Smooth muscle cell of the pulmonary artery (primary cell): Measurements from ENCODE around the gene FES. TPM values are rescaled to one million over a fixed set of nuclear protein-coding genes. Genes with fewer than 3 reads are reported as not detected.

Experiments used
- total RNA-seq: library from RNA; depleted of rRNA; stranded (reverse); fragments of >200 nt; gene quantifications from 2 replicates; pipeline ENCODE4 v1.2.3, GENCODE V29; 2014

FES gene
- 17.4 and 23.2 TPM in 2 replicates for total RNA-seq

DNA sequence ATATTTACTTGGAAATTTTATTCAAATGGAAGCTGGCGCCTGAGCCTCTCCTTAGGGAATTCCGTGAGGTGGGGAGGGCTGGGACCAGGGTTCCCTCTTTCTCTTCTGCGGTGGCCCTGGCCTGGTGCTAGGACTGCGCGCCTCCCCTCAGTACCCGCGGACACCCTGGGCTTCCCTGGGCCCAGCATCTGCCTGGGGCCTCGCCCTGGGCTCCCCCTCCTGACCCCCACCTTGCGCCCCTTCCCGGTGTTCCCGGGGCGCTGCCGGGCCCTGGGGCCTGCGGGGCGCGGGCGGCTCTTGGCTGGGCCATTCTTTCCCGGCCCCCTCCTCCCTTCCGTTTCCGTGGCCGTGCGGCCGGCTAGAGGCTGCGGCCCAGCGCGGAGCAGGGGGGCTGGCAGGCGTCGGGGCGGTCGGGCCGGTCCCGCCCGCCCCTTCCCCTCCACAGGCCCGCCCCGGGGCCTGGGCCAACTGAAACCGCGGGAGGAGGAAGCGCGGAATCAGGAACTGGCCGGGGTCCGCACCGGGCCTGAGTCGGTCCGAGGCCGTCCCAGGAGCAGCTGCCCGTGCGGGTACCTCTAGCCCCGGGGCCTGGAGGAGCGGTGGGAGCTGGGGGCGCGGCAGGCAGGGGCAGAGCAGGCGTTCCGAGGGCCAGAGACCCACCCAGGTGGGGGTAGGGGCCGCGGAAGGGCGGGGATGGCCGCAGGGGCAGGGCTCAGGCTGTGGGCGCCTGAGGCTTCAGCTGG lies at the start of gene FES:
FES (plus strand) TSS at position 529 of the 743 bp plus-strand sequence. CDS start 542 bp downstream, outside the sequence.

DNA sequence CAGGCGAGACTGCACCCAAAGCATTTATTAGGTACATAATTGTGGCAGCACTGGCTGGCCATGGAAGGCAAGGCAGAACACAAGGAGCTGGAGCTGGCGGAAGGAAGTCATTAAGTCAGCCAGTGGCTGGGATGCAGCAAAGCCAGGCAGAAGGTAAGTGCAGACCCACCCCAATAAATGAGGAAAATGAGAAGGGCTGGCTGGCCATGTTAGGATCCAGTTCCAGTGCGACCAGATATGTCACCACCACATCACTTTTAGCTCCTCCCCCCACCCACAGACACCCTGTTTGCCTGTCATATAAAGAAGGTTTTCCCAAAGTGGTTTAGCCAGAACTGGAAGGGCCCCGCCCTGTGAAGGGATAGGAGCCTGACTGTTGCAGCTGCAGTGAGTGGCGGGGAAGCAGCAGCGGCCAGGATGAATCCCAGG lies 16.0 kb upstream of the FES start, which contains the start of gene FURIN:
FURIN (plus strand) TSS at position 328 of the 429 bp plus-strand sequence. CDS start 7,153 bp downstream, outside the sequence.

DNA sequence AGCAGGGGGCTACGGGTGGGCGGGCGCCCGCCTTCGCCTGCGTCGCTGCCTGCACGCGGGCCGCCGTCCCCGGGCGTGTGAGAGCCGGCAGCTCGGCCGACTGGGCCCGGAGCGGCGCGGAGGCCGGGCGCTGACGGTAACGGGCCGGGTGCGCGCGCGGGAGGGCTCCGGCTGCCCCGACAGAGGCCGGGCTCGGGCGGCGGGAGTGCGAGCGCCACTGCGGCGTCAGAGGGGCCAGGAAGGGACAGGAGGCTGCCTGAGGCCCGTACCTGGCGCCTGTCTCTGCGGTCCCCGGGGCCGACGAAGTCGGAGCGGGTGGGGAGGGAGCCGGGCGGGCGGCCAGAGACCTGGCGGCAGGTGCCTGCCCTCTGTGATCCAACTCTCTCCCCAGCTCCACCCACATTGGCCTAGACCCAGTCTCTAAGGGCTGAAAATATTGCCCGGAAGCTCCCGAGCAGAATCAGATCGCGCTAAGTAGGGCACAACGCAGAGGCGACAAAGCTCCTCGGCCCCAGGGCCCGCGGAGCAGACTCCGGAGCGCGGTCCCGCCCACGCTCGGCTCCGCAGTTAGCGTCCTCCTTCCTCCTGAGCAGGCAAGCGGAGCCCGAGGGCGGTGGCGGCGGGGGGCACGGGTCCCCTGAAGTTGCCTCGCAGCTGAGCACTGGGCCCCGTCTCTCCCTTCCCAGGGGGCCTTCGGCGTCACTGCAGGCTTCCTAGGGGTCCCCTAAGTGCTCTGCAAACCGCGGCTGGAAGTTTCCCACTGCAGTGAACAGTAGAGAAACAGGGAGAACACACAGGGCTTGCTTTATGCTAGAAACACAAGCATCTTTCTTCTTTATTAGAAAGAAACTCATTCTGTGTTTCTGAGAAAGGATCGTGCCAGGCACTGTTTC lies 18.8 kb downstream of the FES start, which contains the start of gene MAN2A2:
MAN2A2 (plus strand) TSS at position 463 of the 893 bp plus-strand sequence. CDS start 906 bp downstream, outside the sequence.

DNA sequence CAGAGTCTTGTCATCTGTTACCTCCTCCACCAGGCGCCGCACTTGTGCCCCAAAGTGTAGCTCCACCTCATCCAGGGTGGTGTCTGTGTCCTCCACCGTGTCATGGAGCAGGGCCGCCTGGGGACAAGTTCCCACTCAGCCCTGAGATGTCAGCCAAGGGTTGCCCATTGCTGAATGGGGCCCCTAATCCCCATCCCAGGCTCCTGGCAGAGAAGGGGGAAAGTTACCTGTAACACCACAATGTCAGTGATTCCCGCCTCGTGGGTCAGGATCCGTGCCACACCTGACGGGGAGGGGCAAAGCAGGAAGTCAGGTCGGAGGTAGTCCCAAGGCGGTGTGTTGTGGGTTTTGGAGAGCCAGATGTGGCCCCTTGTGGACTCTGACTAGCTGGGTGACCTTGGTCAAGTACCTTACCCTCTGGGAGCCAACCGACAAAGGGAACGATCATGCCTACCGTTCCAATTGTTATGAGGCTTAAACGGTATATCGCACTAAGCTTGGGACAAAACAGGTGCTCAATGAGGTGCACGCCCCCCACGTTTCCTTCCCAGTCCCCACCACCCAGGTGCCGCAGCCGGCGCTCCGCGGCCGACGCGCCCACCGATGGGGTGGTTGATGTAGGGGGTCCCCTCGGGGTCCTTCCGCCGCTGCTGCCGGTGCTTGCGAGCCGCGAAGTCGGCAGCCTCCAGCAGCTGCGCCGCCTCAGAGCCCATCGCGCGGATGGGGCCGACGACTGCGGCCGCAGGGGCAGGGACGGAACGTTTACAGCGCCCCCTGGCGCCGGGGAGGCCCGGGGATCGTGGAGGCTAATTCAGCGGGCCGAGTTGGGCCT lies 47.7 kb downstream of the FES start, which contains the start of gene HDDC3:
HDDC3 (minus strand) TSS at position 722 of the 832 bp plus-strand sequence; CDS start at position 713, 9 bp downstream.

DNA sequence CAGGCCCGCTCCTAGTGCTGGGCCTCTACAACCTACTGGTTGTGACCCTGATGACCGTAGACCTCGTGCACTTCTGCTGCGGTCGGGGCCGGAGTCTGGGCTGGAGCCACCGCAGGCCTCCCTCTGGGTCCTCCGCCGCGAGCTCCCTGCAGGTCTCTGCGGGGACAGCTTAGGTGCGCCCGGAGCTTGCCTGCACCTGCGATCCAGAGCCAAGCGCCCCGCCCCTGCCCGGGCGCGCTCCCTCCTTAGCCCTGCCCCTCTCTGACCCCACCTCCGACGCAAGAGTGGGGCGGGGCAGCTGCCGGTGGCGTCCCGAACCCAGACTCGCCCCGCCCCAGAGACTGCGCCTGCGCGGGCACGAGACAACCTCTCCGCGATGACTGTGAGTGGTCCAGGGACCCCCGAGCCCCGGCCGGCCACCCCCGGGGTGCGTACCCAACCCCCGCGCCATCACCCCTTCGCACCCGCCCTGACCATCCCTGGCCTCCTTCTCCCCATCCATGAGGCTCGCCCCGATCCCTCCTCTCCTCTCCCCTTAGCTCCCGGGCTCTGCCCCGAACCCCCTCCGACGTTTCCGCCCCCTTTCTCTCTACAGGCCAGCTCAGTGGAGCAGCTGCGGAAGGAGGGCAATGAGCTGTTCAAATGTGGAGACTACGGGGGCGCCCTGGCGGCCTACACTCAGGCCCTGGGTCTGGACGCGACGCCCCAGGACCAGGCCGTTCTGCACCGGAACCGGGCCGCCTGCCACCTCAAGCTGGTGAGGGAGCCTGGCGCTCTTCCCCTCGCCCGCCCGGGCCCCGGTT lies 50.8 kb downstream of the FES start, which contains the start of gene UNC45A:
UNC45A (plus strand) TSS at position 337 of the 803 bp plus-strand sequence; CDS start at position 377, 40 bp downstream.

Other genes with a start within 250 kb of the FES start
- gene BLM, start 167.2 kb upstream of the FES start, total RNA-seq = 0.96 and 1.2 TPM in 2 replicates
- 108 and 120 TPM in 2 replicates for gene FURIN, start 15.9 kb upstream of the FES start, total RNA-seq
- 79.4 and 84.2 TPM in 2 replicates for gene MAN2A2, start 18.8 kb downstream of the FES start, total RNA-seq
- gene HDDC3, start 48.0 kb downstream of the FES start, total RNA-seq = 11.8 and 14.3 TPM in 2 replicates
- gene UNC45A, start 50.8 kb downstream of the FES start, total RNA-seq = 109 and 134 TPM in 2 replicates
- 14.8 and 18.0 TPM in 2 replicates for gene RCCD1, start 70.4 kb downstream of the FES start, total RNA-seq
- gene PRC1, start 110.0 kb downstream of the FES start, total RNA-seq = 17.8 and 47.7 TPM in 2 replicates
- 13.4 and 18.2 TPM in 2 replicates for gene VPS33B, start 138.1 kb downstream of the FES start, total RNA-seq
- gene SV2B, start 215.8 kb downstream of the FES start, total RNA-seq = under 0.01 TPM in 1 of 2 replicates, not detected in the other